HEK293 (cell line): ENCODE data around the gene HSPE1.

Experiments
- GFI1B ChIP-seq: fragments of 450-650 bp; formaldehyde crosslinking; IDR thresholded peaks from 2 replicates; pipeline ENCODE4 v1.5.1; 2016; ENCODE audit warnings: missing biosample characterization, missing genetic modification characterization
- HOXA7 ChIP-seq: sonication (generic); formaldehyde crosslinking; IDR thresholded peaks from 2 replicates; pipeline ENCODE4 v1.8.1; 2022; ENCODE audit warnings: missing genetic modification reagents, borderline replicate concordance
- SCRT2 ChIP-seq: fragments of 450-650 bp; formaldehyde crosslinking; IDR thresholded peaks from 2 replicates; pipeline ENCODE4 v1.5.1; 2016; ENCODE audit warnings: missing biosample characterization, missing genetic modification characterization
- ZBTB20 ChIP-seq: fragments of 450-650 bp; formaldehyde crosslinking; IDR thresholded peaks from 2 replicates; pipeline ENCODE4 v1.5.1; 2016; ENCODE audit warnings: missing biosample characterization, missing genetic modification characterization
- ZBTB21 ChIP-seq: fragments of 450-650 bp; formaldehyde crosslinking; IDR thresholded peaks from 2 replicates; pipeline ENCODE4 v1.5.1; 2017; ENCODE audit warnings: missing biosample characterization, missing genetic modification characterization
- ZBTB48 ChIP-seq: fragments of 450-650 bp; formaldehyde crosslinking; IDR thresholded peaks from 2 replicates; pipeline ENCODE4 v1.5.1; 2016; ENCODE audit warnings: missing biosample characterization, missing genetic modification characterization
- ZIC2 ChIP-seq: fragments of 450-650 bp; formaldehyde crosslinking; IDR thresholded peaks from 2 replicates; pipeline ENCODE4 v1.5.1; 2016; ENCODE audit warnings: missing biosample characterization, missing genetic modification characterization
- ZNF114 ChIP-seq: fragments of 450-650 bp; formaldehyde crosslinking; IDR thresholded peaks from 2 replicates; pipeline ENCODE4 v1.5.0; 2017; ENCODE audit warnings: missing biosample characterization, missing genetic modification characterization
- ZNF121 ChIP-seq: fragments of 450-650 bp; formaldehyde crosslinking; IDR thresholded peaks from 2 replicates; pipeline ENCODE4 v1.5.1; 2016; ENCODE audit warnings: missing biosample characterization, missing genetic modification characterization
- ZNF146 ChIP-seq: fragments of 450-650 bp; formaldehyde crosslinking; IDR thresholded peaks from 2 replicates; pipeline ENCODE4 v1.5.1; 2016; ENCODE audit warnings: missing biosample characterization, missing genetic modification characterization
- ZNF174 ChIP-seq: fragments of 450-650 bp; formaldehyde crosslinking; IDR thresholded peaks from 2 replicates; pipeline ENCODE4 v1.5.0; 2017; ENCODE audit warnings: missing biosample characterization, mild to moderate bottlenecking, missing genetic modification characterization
- ZNF175 ChIP-seq: fragments of 450-650 bp; formaldehyde crosslinking; IDR thresholded peaks from 2 replicates; pipeline ENCODE4 v1.5.1; 2016; ENCODE audit warnings: missing biosample characterization, missing genetic modification characterization
- ZNF184 ChIP-seq: fragments of 450-650 bp; IDR thresholded peaks from 2 replicates; pipeline ENCODE4 v1.5.1; 2018; ENCODE audit warnings: missing biosample characterization, mild to moderate bottlenecking, missing genetic modification characterization
- ZNF23 ChIP-seq: fragments of 450-650 bp; formaldehyde crosslinking; IDR thresholded peaks from 2 replicates; pipeline ENCODE4 v1.5.1; 2016; ENCODE audit warnings: missing biosample characterization, missing genetic modification characterization, borderline replicate concordance
- ZNF239 ChIP-seq: fragments of 450-650 bp; formaldehyde crosslinking; IDR thresholded peaks from 2 replicates; pipeline ENCODE4 v1.5.1; 2016; ENCODE audit warnings: missing biosample characterization, missing genetic modification characterization
- ZNF248 ChIP-seq: fragments of 450-650 bp; formaldehyde crosslinking; IDR thresholded peaks from 2 replicates; pipeline ENCODE4 v1.5.1; 2017; ENCODE audit warnings: missing biosample characterization, missing genetic modification characterization
- ZNF274 ChIP-seq, 2 experiments: fragments of 200-500 bp in 1 of 2; fragments of 450-650 bp in 1 of 2; sonication (Bioruptor generic) in 1 of 2; formaldehyde crosslinking in 1 of 2; IDR thresholded peaks; 2 replicates each; pipeline versions ENCODE4 v1.5.1 to v1.6.1; 2014 to 2016; ENCODE audit warnings: borderline replicate concordance in 1 of 2, inconsistent platforms in 1 of 2, low read length in 1 of 2, missing biosample characterization in 1 of 2, missing genetic modification characterization in 1 of 2
- ZNF302 ChIP-seq: fragments of 450-650 bp; formaldehyde crosslinking; IDR thresholded peaks from 2 replicates; pipeline ENCODE4 v1.5.1; 2016; ENCODE audit warnings: missing biosample characterization, missing genetic modification characterization, low read depth
- ZNF350 ChIP-seq: fragments of 450-650 bp; formaldehyde crosslinking; IDR thresholded peaks from 2 replicates; pipeline ENCODE4 v1.5.0; 2017; ENCODE audit warnings: missing biosample characterization, mild to moderate bottlenecking, missing genetic modification characterization
- ZNF514 ChIP-seq: fragments of 450-650 bp; formaldehyde crosslinking; IDR thresholded peaks from 2 replicates; pipeline ENCODE4 v1.5.1; 2016; ENCODE audit warnings: missing biosample characterization, missing genetic modification characterization
- ZNF571 ChIP-seq: fragments of 450-650 bp; formaldehyde crosslinking; IDR thresholded peaks from 2 replicates; pipeline ENCODE4 v1.5.0; 2017; ENCODE audit warnings: missing biosample characterization, missing genetic modification characterization
- ZNF596 ChIP-seq: fragments of 450-650 bp; IDR thresholded peaks from 2 replicates; pipeline ENCODE4 v1.5.0; 2018; ENCODE audit warnings: missing biosample characterization, mild to moderate bottlenecking, missing genetic modification characterization, moderate library complexity
- ZNF624 ChIP-seq: fragments of 450-650 bp; formaldehyde crosslinking; IDR thresholded peaks from 2 replicates; pipeline ENCODE4 v1.5.1; 2017; ENCODE audit warnings: missing biosample characterization, missing genetic modification characterization
- ZNF791 ChIP-seq: fragments of 450-650 bp; formaldehyde crosslinking; IDR thresholded peaks from 2 replicates; pipeline ENCODE4 v1.5.1; 2016; ENCODE audit warnings: missing biosample characterization, missing genetic modification characterization
- ZNF830 ChIP-seq: fragments of 450-650 bp; IDR thresholded peaks from 2 replicates; pipeline ENCODE4 v1.5.0; 2018; ENCODE audit warnings: missing biosample characterization, missing genetic modification characterization, low read depth, mild to moderate bottlenecking, moderate library complexity
- TF ChIP-seq, protein P1 (sequence below): fragments of 450-650 bp; formaldehyde crosslinking; IDR thresholded peaks from 2 replicates; pipeline ENCODE4 v1.5.1; 2017; ENCODE audit warnings: missing biosample characterization, missing genetic modification characterization
- TF ChIP-seq, protein P2 (sequence below): fragments of 450-650 bp; formaldehyde crosslinking; IDR thresholded peaks from 2 replicates; pipeline ENCODE4 v1.5.1; 2017; ENCODE audit warnings: missing biosample characterization, missing genetic modification characterization
- TF ChIP-seq, protein P3 (sequence below): fragments of 450-650 bp; formaldehyde crosslinking; IDR thresholded peaks from 2 replicates; pipeline ENCODE4 v1.5.1; 2016; ENCODE audit warnings: missing biosample characterization, missing genetic modification characterization
- TF ChIP-seq, protein P4 (sequence below): fragments of 450-650 bp; formaldehyde crosslinking; IDR thresholded peaks from 2 replicates; pipeline ENCODE4 v1.5.1; 2016; ENCODE audit warnings: missing biosample characterization, missing genetic modification characterization
- TF ChIP-seq, protein P5 (sequence below): fragments of 450-650 bp; IDR thresholded peaks from 2 replicates; pipeline ENCODE4 v1.5.1; 2018; ENCODE audit warnings: missing biosample characterization, missing genetic modification characterization

HSPE1 gene

DNA sequence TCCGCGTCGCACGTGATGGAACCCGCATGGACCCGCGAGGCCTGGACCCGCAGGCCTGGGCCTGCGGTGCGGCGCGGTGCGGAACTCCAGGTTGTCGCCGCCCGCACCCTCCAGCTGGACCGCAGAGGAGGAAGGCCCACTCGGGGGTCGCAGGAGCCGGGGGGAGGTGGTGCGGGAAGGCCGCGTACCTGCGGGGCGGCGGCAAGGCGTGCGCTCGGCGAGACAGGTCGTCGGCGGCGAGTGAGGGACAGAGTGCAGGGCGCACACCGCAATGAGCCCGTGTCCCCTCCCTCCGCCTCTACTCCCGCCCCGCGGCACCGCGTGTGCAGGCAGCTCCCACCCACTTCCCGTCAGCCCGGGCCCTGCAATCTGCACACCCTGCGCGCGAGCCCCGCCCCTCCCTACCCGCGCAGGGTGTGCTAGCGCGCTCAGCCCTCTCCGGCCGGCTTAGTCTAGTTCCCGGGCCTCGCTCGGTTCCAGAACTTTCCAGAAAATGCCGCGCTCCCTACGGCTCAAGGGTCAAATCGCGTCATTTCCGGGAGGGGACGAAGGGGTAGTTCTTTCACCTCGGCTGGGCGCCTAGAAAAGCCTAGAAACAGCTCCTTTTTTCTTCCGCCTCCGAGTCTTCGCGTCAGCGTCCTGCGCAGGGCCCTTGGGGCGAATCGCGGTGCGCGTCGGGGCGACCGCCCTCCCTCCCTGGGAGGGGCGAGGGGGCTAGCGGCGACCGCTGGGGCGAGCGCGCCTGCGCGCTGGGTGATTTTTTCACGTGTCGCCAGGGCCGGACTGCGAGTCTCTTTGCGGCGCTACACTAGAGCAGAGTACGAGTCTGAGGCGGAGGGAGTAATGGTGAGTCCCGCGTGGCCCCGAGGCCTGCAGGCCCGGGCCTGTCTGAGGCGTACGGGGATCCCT lies at the start of gene HSPE1, which contains the start of gene HSPD1 (continued):
- no peak; the same call in 1 of the 2 replicates for TF ChIP-seq GFI1B (tag by site-specific recombination)
- TF ChIP-seq ZNF302 (tag by site-specific recombination) = no peak; the same call in 1 of the 2 replicates
- TF ChIP-seq ZNF791 = no peak
- TF ChIP-seq, protein P1, sequence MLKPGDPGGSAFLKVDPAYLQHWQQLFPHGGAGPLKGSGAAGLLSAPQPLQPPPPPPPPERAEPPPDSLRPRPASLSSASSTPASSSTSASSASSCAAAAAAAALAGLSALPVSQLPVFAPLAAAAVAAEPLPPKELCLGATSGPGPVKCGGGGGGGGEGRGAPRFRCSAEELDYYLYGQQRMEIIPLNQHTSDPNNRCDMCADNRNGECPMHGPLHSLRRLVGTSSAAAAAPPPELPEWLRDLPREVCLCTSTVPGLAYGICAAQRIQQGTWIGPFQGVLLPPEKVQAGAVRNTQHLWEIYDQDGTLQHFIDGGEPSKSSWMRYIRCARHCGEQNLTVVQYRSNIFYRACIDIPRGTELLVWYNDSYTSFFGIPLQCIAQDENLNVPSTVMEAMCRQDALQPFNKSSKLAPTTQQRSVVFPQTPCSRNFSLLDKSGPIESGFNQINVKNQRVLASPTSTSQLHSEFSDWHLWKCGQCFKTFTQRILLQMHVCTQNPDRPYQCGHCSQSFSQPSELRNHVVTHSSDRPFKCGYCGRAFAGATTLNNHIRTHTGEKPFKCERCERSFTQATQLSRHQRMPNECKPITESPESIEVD (tag by site-specific recombination) = peak; percentile 34; the same call in 1 of the 2 replicates
- TF ChIP-seq ZNF571 (tag by site-specific recombination) = no peak
- TF ChIP-seq ZNF114 (tag by site-specific recombination) = no peak
- TF ChIP-seq ZIC2 (tag by site-specific recombination) = peak; percentile 77
- TF ChIP-seq ZNF184 = no peak
- TF ChIP-seq HOXA7 (CRISPR knock-in tag) = no peak
- no peak for TF ChIP-seq ZNF514
- TF ChIP-seq, protein P2, sequence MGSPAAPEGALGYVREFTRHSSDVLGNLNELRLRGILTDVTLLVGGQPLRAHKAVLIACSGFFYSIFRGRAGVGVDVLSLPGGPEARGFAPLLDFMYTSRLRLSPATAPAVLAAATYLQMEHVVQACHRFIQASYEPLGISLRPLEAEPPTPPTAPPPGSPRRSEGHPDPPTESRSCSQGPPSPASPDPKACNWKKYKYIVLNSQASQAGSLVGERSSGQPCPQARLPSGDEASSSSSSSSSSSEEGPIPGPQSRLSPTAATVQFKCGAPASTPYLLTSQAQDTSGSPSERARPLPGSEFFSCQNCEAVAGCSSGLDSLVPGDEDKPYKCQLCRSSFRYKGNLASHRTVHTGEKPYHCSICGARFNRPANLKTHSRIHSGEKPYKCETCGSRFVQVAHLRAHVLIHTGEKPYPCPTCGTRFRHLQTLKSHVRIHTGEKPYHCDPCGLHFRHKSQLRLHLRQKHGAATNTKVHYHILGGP = peak; percentile 30; the same call in 1 of the 2 replicates
- no peak for TF ChIP-seq ZNF830 (tag by site-specific recombination)
- no peak for TF ChIP-seq ZNF175 (tag by site-specific recombination)
- TF ChIP-seq ZNF146 (tag by site-specific recombination) = peak; percentile 20; the same call in 1 of the 2 replicates
- TF ChIP-seq ZNF121 = no peak
- no peak for TF ChIP-seq ZNF174 (tag by site-specific recombination)
- no peak for TF ChIP-seq ZNF274 (IDR thresholded peaks at IDR 0.05; ENCODE audit: low read length)
- TF ChIP-seq ZNF274 (tag by site-specific recombination; IDR thresholded peaks at IDR 0.05; ENCODE audit: borderline replicate concordance) = no peak
- no peak for TF ChIP-seq ZNF239 (tag by site-specific recombination)
- TF ChIP-seq, protein P3, sequence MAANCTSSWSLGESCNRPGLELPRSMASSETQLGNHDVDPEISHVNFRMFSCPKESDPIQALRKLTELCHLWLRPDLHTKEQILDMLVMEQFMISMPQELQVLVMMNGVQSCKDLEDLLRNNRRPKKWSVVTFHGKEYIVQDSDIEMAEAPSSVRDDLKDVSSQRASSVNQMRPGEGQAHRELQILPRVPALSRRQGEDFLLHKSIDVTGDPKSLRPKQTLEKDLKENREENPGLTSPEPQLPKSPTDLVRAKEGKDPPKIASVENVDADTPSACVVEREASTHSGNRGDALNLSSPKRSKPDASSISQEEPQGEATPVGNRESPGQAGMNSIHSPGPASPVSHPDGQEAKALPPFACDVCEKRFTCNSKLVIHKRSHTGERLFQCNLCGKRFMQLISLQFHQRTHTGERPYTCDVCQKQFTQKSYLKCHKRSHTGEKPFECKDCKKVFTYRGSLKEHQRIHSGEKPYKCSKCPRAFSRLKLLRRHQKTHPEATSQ (tag by site-specific recombination) = peak; percentile 93; the same call in 1 of the 2 replicates
- TF ChIP-seq ZNF248 (tag by site-specific recombination) = no peak
- peak; percentile 98 for TF ChIP-seq ZBTB48
- TF ChIP-seq SCRT2 (tag by site-specific recombination) = no peak
- TF ChIP-seq ZNF624 (tag by site-specific recombination) = no peak
- no peak for TF ChIP-seq ZNF350 (tag by site-specific recombination)
- TF ChIP-seq, protein P4, sequence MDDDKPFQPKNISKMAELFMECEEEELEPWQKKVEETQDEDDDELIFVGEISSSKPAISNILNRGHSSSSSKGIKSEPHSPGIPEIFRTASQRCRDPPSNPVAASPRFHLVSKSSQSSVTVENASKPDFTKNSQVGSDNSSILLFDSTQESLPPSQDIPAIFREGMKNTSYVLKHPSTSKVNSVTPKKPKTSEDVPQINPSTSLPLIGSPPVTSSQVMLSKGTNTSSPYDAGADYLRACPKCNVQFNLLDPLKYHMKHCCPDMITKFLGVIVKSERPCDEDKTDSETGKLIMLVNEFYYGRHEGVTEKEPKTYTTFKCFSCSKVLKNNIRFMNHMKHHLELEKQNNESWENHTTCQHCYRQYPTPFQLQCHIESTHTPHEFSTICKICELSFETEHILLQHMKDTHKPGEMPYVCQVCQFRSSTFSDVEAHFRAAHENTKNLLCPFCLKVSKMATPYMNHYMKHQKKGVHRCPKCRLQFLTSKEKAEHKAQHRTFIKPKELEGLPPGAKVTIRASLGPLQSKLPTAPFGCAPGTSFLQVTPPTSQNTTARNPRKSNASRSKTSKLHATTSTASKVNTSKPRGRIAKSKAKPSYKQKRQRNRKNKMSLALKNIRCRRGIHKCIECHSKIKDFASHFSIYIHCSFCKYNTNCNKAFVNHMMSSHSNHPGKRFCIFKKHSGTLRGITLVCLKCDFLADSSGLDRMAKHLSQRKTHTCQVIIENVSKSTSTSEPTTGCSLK (tag by site-specific recombination) = no peak
- peak; percentile 100 for TF ChIP-seq ZBTB20 (tag by site-specific recombination)
- TF ChIP-seq, protein P5, sequence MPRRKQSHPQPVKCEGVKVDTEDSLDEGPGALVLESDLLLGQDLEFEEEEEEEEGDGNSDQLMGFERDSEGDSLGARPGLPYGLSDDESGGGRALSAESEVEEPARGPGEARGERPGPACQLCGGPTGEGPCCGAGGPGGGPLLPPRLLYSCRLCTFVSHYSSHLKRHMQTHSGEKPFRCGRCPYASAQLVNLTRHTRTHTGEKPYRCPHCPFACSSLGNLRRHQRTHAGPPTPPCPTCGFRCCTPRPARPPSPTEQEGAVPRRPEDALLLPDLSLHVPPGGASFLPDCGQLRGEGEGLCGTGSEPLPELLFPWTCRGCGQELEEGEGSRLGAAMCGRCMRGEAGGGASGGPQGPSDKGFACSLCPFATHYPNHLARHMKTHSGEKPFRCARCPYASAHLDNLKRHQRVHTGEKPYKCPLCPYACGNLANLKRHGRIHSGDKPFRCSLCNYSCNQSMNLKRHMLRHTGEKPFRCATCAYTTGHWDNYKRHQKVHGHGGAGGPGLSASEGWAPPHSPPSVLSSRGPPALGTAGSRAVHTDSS = no peak
- no peak for TF ChIP-seq ZNF23 (tag by site-specific recombination)
- peak; percentile 93 for TF ChIP-seq ZBTB21 (tag by site-specific recombination)
- 0 out of 2 replicates have a peak, but pooled peaks have one; percentile 51 for TF ChIP-seq ZNF596 (tag by site-specific recombination)
